GM19438 (cell line): ENCODE data around the gene NTN3.

Source experiments
- ATAC-seq: cut with Tn5 transposase; IDR thresholded peaks from one replicate; pipeline ENCODE4 v1.9.1; 2021; ENCODE audit warnings: low read depth; ENCODE audit not compliant: unreplicated experiment

The NTN3 gene

DNA sequence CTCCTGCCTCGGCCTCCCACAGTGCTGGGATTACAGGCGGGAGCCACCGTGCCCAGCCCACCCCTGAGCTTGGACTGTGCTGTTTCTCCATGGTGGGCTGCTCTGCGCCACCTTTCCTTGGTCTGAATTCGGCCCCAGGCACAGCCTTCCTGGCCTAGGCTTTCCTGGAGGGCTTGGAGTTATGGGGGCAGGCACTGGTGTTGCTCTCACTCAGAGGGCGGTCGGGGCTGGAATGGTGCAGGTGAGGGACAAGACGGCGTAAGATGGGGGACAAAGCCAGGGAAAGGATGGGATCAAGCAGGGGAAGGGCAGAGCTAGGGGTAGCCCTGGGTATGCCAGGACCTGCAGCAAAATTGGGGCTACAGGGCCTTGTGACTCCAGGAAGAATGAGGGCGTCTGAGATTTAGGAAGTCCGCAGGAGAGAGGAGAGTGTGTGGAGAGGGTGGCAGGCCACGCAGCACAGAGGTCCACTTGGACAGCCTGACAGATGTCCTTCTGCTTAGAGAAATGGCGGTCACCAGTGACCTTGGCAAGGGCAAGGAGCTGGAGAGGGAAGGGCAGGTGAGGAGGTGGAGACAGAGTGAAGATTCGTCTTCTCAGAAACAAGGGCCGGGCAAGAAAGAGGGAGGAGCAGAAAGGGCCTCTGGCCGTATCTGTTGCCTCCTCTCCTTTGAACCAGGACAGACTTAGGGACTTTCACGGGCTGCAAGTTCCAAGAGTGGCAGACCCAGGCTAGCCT is 41.1 kb downstream of the NTN3 start:
- no peak for ATAC-seq

DNA sequence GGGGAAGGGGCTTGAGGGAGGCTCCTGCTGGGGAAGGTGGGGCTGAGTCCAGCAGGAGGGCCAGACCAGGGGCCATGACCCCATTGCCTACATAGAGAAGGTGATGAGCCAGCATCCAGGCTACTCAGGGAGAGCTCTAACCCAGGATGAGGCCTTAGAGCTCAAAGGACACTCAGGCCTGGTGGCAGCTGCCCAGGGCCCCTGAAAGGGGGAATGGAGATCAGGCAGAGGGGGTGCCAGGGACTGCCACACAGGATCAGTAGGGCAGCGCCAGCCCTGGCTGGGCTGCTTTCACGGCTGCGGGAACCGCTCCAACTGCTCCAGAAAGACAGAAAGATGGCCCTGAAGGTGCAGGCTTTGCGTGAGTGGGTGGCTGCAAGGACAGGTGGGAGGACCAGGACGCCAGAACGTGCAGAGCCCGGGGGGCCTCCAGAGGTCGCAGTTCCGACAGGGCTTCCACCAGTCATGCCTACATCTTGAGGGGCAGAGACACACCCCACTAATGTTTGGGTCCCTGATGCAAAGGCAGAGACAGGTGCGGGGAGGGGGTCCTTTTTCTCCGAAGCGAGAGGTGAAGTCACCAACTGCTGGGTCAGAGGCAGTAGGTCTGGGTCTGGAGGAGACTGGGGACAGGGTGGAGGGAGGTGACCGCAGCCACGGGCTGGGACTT is 41.8 kb downstream of the NTN3 start:
- peak; percentile 13 for ATAC-seq

DNA sequence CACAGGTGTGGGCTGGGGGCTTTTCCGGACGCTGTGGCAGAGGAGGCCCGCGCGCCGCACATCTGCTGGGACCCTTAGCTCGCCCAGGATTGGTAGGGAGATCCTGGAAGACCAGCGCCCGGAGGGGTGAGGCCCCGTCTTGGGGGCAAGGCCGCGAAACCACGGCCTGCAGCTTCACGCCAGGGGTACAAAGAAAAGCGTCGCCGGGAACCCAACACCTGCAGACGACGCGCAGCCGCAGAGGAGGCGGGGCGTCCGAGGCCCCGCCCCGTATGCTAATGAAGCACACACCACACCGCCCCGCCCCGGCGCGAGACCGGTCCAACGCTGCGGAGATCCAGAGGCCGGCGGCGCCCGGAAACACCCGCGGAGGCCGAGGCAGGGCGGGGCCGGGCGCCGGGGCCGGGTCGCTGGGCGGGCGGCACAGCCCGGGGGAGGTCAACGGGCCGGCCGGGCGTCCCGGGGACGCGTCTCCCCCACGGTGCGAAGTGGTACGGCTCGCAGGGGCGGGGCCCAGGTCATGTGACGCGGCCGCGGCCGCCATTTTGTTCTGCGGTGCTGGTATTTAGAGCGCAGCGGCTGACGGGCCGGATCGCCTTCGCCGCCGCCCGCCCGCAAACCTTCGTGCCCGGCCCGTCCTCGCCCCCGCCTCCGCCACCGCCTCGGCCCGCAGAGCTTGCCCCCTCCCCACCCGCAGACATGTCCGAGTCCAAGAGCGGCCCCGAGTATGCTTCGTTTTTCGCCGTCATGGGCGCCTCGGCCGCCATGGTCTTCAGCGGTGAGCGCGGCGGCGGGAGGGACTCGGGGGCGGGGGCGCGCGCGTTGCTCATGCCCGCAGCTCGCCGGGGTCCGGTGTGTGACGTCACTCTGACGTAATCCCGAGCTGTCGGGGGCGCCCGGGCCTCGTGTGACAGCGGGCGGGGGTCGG is 42.6 kb downstream of the NTN3 start, which contains the start of gene ATP6V0C:
TSS of gene ATP6V0C (plus strand) at position 548 of the 928 bp plus-strand sequence. CDS start at position 700, 152 bp downstream.
- peak; percentile 56 for ATAC-seq

DNA sequence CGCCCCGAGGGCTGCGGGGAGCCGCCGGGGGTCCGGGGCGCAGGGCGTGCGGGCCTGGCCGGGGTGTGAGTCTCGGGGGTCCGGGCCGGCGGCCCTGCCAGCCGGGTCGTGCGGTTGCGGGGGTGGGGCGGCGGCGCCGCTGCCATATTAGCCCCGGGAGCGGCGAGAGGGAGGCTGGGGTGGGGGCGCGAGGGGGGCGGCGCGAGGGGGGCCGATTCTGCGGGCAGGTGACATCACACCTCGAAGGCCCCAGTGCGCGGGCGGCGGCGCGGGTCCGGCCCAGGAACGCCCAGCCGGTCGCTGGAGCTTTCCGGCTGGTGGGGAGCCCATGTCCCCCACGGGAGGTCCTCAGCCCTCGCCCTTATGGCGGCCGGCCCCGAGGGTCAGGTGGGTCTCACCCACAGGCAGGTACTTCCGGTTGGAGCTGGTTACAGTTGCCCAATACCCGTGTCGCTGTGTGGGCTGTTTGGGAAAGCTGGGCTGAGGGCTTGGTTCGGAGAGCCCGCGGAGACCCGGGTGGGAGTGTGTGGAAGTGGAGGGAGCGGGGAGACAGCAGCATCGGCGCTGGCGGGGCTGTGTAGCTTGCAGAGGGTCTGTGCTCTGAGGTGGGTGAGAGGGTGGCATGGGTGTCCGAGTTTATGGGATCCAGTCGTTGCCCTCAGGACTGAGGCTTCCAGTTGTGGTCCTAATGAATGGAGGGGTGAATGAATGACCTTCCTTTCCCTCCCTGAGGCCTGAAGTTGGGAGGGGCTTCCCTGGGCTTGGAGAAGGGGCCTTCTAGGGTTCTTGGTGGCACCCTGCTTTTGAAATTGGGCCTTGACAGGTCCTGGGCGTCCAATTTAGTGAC is 43.5 kb downstream of the NTN3 start:
- no peak for ATAC-seq

DNA sequence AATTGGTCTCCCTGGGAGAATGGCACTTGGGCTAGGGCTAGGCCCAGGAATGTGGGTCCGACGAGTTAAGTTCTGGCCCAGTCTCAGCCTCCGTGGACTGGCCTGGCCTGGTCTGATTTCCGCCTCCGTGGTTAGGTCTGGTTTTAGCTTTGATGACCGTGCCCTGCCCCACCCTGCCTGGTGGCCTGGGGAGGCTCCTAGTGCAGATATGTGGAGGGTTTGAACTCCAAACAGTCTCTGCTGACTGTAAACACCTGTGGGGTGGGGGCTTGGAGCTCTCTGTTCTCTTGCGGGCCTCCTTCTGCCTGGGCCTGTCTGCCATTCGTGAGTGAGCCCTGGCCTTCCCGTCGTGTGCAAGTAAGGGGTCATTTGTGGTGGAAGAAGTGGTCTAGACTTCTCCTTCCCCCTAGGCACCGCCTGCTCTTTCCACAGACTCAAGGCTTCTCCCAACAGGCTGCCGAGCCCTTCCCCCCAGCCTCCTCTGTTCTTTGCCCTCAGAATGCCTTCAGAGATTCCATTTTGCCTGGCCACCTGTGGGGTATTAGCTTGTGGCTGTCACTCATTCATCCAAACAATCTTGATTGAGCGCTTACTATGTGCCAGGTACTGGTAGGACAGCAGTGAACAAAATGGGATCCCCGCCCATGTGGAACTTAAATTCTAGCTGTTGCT is 44.2 kb downstream of the NTN3 start:
- no peak for ATAC-seq

DNA sequence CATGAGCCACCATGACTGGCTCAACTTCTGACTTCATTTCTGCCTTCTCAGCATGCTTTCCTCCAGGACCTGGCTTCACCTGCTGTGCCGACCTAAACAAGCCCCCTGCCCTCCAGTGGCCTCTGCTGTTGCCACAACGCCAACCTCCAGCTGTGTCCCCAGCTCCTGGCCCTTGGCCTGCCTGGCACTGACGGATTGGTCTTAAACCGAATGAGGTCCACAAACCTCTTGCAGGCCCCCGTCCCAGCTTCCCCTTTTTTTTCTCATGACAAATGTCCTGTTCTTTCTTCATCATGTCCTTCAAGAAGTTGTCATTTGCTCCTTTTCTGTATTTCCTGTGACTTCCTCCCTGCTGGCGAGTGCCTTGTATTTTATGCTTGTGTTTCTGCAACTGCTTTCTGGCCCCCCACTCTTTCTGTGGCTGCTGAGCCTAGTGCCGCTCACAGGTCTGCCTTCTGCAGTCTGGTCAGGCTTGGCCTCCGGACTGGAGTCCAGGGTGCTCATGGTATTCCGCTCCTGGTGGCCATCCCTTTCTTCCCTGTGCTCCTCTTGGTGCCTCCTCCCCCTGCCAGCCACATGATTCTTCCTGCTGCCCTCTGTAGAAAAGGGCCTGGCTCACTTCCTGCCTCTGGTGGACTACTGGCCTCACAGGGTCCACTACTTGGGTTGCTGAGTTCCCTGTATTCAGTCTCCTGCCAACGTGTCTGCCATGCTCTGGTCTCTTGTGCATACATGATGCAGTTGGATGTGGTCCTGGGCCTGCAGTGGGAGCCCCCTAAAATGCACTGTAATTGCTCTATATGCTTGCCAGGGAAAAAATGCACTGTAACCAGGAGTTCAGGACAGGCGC is 45.5 kb downstream of the NTN3 start:
- no peak for ATAC-seq

DNA sequence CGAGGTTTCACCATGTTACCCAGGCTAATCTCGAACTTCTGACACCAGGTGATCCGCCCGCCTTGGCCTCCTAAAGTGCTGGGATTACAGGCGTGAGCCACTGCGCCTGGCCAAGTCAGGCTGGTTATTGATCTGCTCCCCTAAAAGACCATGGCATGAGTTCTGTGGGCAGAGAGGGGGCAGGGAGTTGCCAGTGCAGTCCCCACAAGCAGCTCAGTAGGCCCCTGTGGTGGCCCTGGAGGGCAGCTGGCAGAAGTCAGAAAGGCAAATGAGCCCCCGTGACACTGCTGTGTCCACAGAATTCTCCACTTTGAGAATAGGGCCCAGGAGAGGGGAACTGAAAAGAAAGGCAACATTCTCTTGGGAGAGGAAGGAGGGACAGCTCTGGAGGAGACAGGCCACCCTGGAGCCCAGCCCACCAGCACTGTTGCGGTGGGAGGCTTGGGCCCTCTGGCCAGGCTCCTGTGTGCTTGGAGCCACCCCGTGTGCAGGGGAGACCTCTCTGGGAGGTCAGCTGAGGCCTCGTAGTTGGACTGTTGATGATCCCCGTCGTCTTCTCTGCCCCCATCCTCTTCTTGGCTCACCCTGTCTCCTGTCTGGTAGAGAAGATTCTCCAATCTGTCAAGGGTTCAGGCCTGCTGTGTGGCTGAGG is 47.0 kb downstream of the NTN3 start:
- ATAC-seq, result no peak

DNA sequence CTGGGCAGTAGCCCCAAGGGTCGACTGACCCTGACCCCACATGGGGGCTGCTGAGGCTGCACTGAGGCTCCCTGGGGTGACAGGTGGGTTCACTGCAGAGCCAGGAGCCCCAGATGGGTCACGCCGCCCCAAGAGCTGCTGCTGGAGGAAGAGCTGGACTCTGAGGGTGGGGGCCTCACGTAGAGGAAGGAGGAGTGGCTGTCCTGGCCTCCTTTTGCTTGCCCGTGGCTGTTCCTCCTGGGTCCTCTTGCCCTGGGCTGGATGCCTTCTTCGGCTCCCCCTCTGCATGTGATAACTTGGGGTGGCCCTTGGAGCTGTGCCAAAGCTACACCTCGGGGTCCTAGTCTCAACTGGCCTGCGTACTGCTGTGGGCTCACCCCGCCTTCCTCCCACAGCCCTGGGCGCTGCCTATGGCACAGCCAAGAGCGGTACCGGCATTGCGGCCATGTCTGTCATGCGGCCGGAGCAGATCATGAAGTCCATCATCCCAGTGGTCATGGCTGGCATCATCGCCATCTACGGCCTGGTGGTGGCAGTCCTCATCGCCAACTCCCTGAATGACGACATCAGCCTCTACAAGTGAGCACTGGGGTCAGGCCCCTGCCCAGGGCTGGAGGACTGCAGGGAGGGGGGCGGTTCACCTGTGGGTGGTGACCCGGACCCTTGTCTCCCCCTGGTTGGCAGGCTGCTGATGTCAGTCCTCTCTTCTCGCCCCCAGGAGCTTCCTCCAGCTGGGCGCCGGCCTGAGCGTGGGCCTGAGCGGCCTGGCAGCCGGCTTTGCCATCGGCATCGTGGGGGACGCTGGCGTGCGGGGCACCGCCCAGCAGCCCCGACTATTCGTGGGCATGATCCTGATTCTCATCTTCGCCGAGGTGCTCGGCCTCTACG is 48.0 kb downstream of the NTN3 start:
- ATAC-seq, result no peak

DNA sequence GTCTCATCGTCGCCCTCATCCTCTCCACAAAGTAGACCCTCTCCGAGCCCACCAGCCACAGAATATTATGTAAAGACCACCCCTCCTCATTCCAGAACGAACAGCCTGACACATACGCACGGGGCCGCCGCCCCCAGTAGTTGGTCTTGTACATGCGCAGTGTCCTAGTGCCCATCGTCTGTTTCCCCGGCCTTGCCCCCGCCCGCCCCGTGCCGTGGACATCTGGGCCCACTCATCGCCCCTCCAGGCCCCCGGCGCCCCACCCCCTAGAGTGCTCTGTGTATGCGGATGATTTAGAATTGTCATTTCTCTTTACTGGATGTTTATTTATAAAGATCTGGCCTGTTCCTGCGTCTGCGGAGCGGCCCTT is 48.6 kb downstream of the NTN3 start:
- no peak for ATAC-seq

DNA sequence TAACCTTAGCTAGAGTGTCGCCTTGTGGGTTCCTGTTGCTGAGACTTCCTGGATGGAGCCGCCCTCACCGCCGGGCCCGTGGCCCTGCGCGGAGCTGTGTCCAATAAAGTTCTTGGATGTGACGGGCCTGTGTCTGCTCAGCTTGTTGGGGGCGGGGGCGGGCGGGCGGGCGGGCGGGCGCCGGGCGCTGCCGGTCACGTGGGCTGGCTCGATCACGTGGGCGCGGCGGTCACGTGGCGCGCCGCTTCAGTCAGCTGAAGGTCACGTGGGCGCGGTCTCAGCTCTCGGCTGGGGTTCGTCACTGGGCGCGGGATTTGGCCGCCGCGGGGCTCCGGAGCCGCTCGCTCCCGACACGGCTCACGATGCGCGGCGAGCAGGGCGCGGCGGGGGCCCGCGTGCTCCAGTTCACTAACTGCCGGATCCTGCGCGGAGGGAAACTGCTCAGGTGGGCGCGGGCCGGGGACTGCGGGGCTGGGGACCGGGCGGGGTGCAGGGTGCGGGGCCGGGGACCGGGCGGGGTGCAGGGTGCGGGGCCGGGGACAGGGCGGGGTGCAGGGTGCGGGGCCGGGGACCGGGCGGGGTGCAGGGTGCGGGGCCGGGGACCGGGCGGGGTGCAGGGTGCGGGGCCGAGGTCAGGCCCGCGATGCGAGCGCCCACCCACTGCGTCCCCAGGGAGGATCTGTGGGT is 49.1 kb downstream of the NTN3 start, which contains the start of gene AMDHD2:
TSS of gene AMDHD2 (plus strand) at position 275 of the 687 bp plus-strand sequence. CDS start at position 363, 88 bp downstream.
- ATAC-seq, result no peak

DNA sequence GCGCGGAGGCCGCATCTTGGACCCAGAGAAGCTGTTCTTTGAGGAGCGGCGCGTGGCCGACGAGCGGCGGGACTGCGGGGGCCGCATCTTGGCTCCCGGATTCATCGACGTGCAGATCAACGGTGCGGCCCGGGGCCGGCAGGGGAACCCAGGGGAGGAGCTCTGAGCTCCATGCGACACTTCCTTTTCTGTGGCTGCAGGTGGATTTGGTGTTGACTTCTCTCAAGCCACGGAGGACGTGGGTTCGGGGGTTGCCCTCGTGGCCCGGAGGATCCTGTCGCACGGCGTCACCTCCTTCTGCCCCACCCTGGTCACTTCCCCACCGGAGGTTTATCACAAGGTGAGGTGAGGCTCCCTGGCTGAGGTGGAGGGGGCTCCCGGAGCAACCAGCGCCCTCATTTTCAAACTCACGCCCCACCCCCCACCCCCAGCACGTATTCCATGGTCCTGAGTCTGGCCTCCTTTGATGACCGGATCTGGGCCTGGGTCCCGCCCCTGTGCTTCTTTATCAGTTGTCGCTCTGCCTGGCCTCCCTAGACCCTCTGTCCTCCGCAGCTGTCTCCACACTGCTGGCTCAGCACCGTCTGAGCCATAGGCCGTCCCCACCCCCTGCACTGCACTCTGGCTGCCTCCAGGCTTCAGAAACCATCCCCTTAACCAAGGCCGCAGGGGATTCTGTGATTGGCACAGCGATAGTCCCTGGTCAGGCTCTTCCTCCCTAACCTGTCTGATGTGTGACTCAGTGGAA is 49.9 kb downstream of the NTN3 start:
- ATAC-seq, result no peak
